GM12891 (cell line): Measurements from ENCODE around the gene VPS13A.

ENCODE experiments used
- DNase-seq: peaks from one replicate; pipeline ENCODE4 v3.0.0; 2011; ENCODE audit warnings: low spot score; ENCODE audit not compliant: insufficient read length
- FAIRE-seq: peaks from 2 replicates; lab custom pipeline; 2011; peaks lifted over from hg19 to GRCh38; lab: Jason Lieb, UNC
- PAX5 ChIP-seq: IDR thresholded peaks from 2 replicates; pipeline ENCODE4 v1.6.1; 2011; ENCODE audit warnings: low read length, moderate library complexity, mild to moderate bottlenecking; ENCODE audit not compliant: insufficient read depth, severe bottlenecking
- POLR2A ChIP-seq: IDR thresholded peaks from 2 replicates; pipeline ENCODE4 v1.6.1; 2011; ENCODE audit warnings: low read depth, low read length, control low read depth
- POLR2AphosphoS5 ChIP-seq: IDR thresholded peaks from 2 replicates; pipeline ENCODE4 v1.6.1; 2011; ENCODE audit warnings: low read depth, low read length, control low read depth
- POU2F2 ChIP-seq: IDR thresholded peaks from 2 replicates; pipeline ENCODE4 v1.6.1; 2011; ENCODE audit warnings: low read depth, mild to moderate bottlenecking, control low read depth, low read length, moderate library complexity
- SPI1 ChIP-seq: IDR thresholded peaks from 2 replicates; pipeline ENCODE4 v1.6.1; 2011; ENCODE audit warnings: low read depth, low read length, control low read depth
- TAF1 ChIP-seq: IDR thresholded peaks from 2 replicates; pipeline ENCODE4 v1.6.1; 2011; ENCODE audit warnings: low read depth, low read length, control low read depth

The VPS13A gene

DNA sequence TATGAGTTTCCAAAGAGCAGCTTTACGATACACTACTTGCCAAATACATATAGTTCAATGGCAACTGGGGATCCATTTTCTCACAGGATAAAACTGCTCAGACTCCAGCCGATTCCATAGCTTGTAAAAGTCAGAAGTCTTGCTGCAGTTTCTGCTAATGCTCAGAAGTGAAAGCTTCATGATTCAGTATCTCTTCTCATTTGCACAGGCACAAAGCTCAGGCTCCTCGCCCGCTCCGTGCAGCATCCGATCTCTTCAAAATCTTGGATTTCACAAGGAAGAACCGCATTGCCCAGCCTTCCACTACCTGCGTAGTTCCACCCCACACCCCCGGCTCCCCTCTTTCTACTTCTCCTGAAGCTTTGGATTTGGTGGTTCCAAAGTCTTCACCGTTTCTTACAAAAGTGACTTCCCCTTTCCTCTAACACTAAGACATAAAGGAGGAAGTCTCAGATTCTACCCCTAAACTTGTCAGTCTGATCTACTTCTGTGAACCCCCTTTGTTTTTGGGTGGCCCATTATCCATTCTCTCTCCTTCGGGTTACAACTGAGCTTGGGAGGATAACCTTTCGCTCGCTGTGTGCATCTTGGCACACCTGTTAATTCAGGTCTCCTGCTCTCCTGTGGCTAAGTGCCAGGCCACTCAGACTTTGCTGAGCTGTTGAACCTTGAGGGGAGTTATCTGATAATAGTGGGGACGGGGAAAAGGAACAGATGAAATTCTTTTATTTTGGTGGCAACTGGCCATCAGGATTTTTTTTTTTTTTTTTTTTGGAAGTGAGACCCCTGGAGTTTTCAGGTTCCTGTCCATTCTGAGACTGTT, 276.7 kb downstream of the VPS13A start:
- FAIRE-seq (no peak), DNase-seq (no peak)
- TF ChIP-seq SPI1 (peak; percentile 80), POLR2AphosphoS5 (no peak)

DNA sequence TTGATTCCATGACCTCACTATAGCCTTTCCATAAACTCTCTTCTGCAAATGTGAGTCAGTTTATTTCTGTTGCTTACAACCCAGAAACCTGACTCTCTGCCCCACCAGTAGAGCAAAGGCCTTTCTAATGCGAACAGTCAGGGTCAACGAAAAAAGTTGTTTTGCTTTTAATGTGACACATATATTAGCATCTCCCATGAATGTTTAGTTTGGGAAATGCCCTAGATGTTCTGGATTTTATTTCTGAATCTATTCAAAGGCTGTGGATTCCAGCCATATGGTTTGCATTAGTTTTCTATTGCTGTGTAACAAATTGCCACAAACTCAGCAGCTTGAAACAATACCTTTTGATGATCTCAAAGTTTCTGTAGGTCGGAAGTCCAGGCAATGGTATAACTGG, 277.3 kb downstream of the VPS13A start:
- TF ChIP-seq TAF1 (no peak), POU2F2 (no peak), POLR2AphosphoS5 (no peak), POLR2A (no peak), PAX5 (no peak), SPI1 (no peak)
- FAIRE-seq (no peak), DNase-seq (no peak)

- FAIRE-seq, result peak; percentile 67
- no peak; the same call in 1 of the 2 replicates for TF ChIP-seq POU2F2
- TF ChIP-seq POLR2A, result no peak
- no peak for TF ChIP-seq POLR2AphosphoS5
- TF ChIP-seq SPI1, result no peak
- TF ChIP-seq PAX5, result no peak
- TF ChIP-seq TAF1, result no peak
- no peak for DNase-seq
Observed at GRCh38 chr9:77455312-77455927, 278.1 kb downstream of the VPS13A start.

GRCh38 chr9:77456829-77457437, 279.6 kb downstream of the VPS13A start:
- TF ChIP-seq TAF1 (no peak), POLR2AphosphoS5 (no peak), POU2F2 (no peak), POLR2A (no peak), PAX5 (no peak), SPI1 (no peak)
- DNase-seq (no peak), FAIRE-seq (peak; percentile 93)

DNA sequence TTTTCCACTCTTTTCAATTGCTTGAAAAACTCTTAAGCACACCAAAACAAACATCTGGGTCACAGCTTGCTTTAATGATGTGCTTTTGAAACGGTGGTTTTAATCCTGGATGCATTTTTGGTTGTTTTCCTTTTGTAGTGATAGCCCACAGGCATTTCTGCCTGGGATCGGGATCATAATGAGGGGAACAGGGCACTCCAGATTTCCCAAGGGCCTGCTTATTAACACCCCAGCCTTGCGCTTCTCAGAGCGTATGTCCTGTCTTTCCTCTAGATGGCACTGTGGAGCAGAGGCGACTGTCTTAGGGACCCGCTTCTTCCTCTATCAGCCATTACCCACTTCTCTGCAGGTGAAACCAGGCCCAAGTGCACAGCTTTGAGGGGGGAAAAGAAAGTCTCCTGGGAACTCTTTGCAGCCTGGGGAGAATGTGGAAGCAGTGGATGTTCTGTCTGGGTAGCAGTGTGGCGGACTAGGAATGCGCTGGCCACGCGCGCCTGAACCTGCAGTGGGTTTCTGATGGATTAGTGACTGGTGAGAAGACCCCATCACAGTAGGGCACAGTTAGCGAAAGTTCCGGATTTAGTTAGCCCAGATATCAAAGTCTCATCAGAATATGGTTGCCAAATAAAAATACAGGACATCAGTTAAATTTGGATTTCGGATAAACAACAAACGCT, 280.7 kb downstream of the VPS13A start:
- DNase-seq, result peak; percentile 53
- peak; percentile 59 for FAIRE-seq
- no peak for TF ChIP-seq TAF1

GRCh38 chr9:77460938-77461337, 283.6 kb downstream of the VPS13A start:
- DNase-seq (no peak), FAIRE-seq (no peak)
- TF ChIP-seq POLR2A, result no peak
- no peak for TF ChIP-seq TAF1
- TF ChIP-seq PAX5, result no peak
- TF ChIP-seq POLR2AphosphoS5, result no peak

- FAIRE-seq (no peak), DNase-seq (no peak)
- no peak for TF ChIP-seq TAF1
- TF ChIP-seq POLR2A, result no peak
- TF ChIP-seq POLR2AphosphoS5, result no peak
- no peak for TF ChIP-seq POU2F2
- TF ChIP-seq PAX5, result no peak
- TF ChIP-seq SPI1, result no peak
Observed at GRCh38 chr9:77462066-77462465, 284.7 kb downstream of the VPS13A start.

DNA sequence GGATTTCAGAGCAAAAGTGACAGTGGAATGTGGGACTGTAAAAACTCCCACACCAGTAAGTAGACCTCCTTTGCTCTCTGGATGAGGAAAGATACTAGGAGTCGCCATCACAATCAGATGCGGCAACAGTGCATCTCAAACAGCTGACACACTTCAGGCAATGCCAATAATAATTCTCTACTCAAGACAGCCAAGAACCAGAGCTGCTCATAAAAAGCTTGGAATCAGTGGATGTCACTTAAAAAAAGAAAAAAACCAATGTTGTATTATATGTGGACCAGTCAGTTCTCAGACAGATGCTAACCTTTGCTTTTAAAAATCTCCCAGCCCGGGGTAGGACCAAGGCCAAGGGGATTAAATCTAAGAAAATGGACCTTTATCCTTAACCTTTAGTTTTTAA, 285.8 kb downstream of the VPS13A start:
- DNase-seq (no peak), FAIRE-seq (no peak)
- TF ChIP-seq POLR2A (no peak), PAX5 (no peak), POLR2AphosphoS5 (no peak), TAF1 (no peak), POU2F2 (no peak), SPI1 (no peak)

DNA sequence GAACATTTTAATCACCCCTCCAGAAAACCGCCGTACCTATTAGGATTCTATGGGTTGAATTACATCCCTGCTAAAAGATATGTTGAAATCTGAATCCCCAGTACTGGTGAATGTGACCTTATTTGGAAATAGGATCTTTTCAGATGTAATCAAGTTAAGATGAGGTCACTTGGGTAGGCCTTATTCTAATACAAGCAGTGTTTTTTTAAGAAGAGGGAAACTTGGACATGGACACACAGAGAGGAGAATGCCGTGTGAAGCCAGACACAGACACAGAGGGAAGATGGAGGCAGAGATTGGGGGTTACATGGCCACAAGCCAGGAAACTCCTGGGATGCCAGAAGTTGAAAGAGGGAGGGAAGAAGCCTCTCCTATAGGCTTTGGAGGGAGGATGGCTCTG, 287.3 kb downstream of the VPS13A start:
- FAIRE-seq (no peak), DNase-seq (no peak)
- no peak for TF ChIP-seq POLR2A
- no peak for TF ChIP-seq POU2F2
- TF ChIP-seq PAX5, result no peak
- no peak for TF ChIP-seq SPI1
- no peak for TF ChIP-seq TAF1
- no peak for TF ChIP-seq POLR2AphosphoS5
